ENCODE data around the gene BRI3. TPM values are rescaled to one million over a fixed set of nuclear protein-coding genes. Genes with fewer than 3 reads are reported as not detected.
A peak's percentile ranks its signal among the peaks of the same experiment; 100 is the strongest.

BRI3 gene
- polyA plus RNA-seq, 1 donor (not counting 4 experiments of a cell fraction or from before 2014, with no cell fraction given) = 121 TPM

GRCh38 chr7:98238976-98239375 lies 42.5 kb upstream of the BRI3 start:
- Histone ChIP-seq H2AFZ (ENCODE audit: control insufficient read depth, low read length) (no peak overlapping the region), H3K4me2 (ENCODE audit: control insufficient read depth, extremely low read depth, insufficient read depth, low read depth, low read length) (no peak overlapping the region), H3K27me3 (ENCODE audit: control insufficient read depth, extremely low read depth, insufficient read depth, low read length) (no peaks in the 10 kb centered on the region), H4K20me1 (ENCODE audit: control insufficient read depth, extremely low read depth, insufficient read depth, low read length) (no peaks in the 10 kb centered on the region), H3K36me3 (ENCODE audit: control insufficient read depth in 2 of 2, extremely low read depth in 1 of 2, insufficient read depth in 2 of 2, low read length in 2 of 2) (peaks cover 3 to 5% of the 10 kb centered on the region in 2 experiments), H3K9ac (ENCODE audit: control insufficient read depth, extremely low read depth, insufficient read depth, low read length) (no peak overlapping the region), H3K79me2 (ENCODE audit: control insufficient read depth, insufficient read depth, low read length) (no peaks in the 10 kb centered on the region), H3K4me3 (ENCODE audit: control insufficient read depth in 2 of 3, extremely low read depth in 1 of 3, insufficient read depth in 2 of 3, low read depth in 1 of 3, low read length in 3 of 3) (no peak overlapping the region), H3K27ac (ENCODE audit: control insufficient read depth, insufficient read depth, low read length) (no peak overlapping the region), H3K9me1 (ENCODE audit: control insufficient read depth, extremely low read depth, insufficient read depth, low read length) (no peaks in the 10 kb centered on the region), H3K9me3 (ENCODE audit: control insufficient read depth, low read depth, low read length) (no peaks in the 10 kb centered on the region), H3K4me1 (ENCODE audit: control insufficient read depth, extremely low read depth, insufficient read depth, low read length) (no peaks in the 10 kb centered on the region)
- no peak for FAIRE-seq
- TF ChIP-seq EZH2 (IDR thresholded peaks at IDR 0.05; ENCODE audit: low read length) = no peak
- TF ChIP-seq CTCF (optimal IDR thresholded peaks at IDR 0.05 in 1 of 3, IDR thresholded peaks at IDR 0.05 in 1 of 3, conservative IDR thresholded peaks at IDR 0.05 in 1 of 3; ENCODE audit: extremely low read depth in 1 of 3, insufficient read depth in 2 of 3, low read length in 3 of 3) = no peak
- DNase-seq (ENCODE audit: low read depth, low spot score) = no peak
- dilution Hi-C loops (cut with MboI; ENCODE audit: extremely low pct_ligation_motif_present, low sequenced_read_pairs) = no loop called here

- Histone ChIP-seq H3K36me3 (ENCODE audit: control insufficient read depth in 2 of 2, extremely low read depth in 1 of 2, insufficient read depth in 2 of 2, low read length in 2 of 2) (peaks cover 7% of the 10 kb centered on the region in 2 experiments), H3K9me3 (ENCODE audit: control insufficient read depth, low read depth, low read length) (no peaks in the 10 kb centered on the region), H3K27ac (ENCODE audit: control insufficient read depth, insufficient read depth, low read length) (no peak overlapping the region), H3K27me3 (ENCODE audit: control insufficient read depth, extremely low read depth, insufficient read depth, low read length) (no peaks in the 10 kb centered on the region), H4K20me1 (ENCODE audit: control insufficient read depth, extremely low read depth, insufficient read depth, low read length) (no peaks in the 10 kb centered on the region), H3K9me1 (ENCODE audit: control insufficient read depth, extremely low read depth, insufficient read depth, low read length) (no peaks in the 10 kb centered on the region), H3K9ac (ENCODE audit: control insufficient read depth, extremely low read depth, insufficient read depth, low read length) (no peak overlapping the region), H3K4me2 (ENCODE audit: control insufficient read depth, extremely low read depth, insufficient read depth, low read depth, low read length) (no peak overlapping the region), H3K79me2 (ENCODE audit: control insufficient read depth, insufficient read depth, low read length) (no peaks in the 10 kb centered on the region), H2AFZ (ENCODE audit: control insufficient read depth, low read length) (no peak overlapping the region), H3K4me3 (ENCODE audit: control insufficient read depth in 2 of 3, extremely low read depth in 1 of 3, insufficient read depth in 2 of 3, low read depth in 1 of 3, low read length in 3 of 3) (no peak overlapping the region), H3K4me1 (ENCODE audit: control insufficient read depth, extremely low read depth, insufficient read depth, low read length) (no peaks in the 10 kb centered on the region)
- dilution Hi-C loops (cut with MboI; ENCODE audit: extremely low pct_ligation_motif_present, low sequenced_read_pairs) = no loop called here
- no peak for DNase-seq (ENCODE audit: low read depth, low spot score)
- no peak for FAIRE-seq
- TF ChIP-seq EZH2 (IDR thresholded peaks at IDR 0.05; ENCODE audit: low read length) = no peak
- peak; percentile 56 to 75 (median 73) for TF ChIP-seq CTCF (optimal IDR thresholded peaks at IDR 0.05 in 1 of 3, IDR thresholded peaks at IDR 0.05 in 1 of 3, conservative IDR thresholded peaks at IDR 0.05 in 1 of 3; ENCODE audit: extremely low read depth in 1 of 3, insufficient read depth in 2 of 3, low read length in 3 of 3)
These were observed 40.4 kb upstream of the BRI3 start for GRCh38 chr7:98240961-98241673.
